ENCODE results near the gene POLR2L.

Gene POLR2L

DNA sequence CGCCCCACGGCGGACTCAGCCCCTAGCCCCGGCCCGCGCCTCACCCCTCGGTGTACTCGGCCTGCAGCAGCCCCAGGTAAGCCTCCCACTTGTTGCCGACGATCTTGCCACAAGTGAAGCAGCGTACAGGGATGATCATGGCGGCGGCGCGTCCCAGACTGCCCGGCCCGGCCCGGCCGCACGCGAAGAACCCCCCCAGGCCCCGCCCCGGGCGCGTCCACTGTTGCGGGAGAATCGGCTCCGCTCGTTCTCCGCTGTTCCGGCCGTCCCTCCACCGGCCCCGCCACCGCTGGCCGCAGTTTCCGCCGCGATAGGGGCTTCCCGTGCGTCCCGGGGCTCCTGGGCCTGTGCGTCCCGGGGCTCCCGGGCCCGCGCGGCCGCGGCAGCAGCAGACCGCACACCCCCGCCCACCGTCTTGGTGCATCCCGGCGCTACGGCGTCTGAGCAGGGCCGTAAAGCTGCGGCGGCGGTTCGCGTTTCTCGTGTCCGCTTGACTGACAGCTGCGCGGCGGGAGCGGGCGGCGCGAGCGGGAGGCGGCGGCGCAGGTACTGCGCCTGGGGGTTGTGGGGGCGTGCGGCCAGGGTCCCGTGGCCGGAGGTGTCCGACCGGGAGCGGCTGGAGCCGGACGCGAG, at the start of gene POLR2L, which contains the start of gene TSPAN4:
POLR2L (minus strand) TSS at position 160 of the 633 bp plus-strand sequence; CDS start at position 139, 21 bp downstream.
TSPAN4 (plus strand) TSS at position 483 of the 633 bp plus-strand sequence. CDS start 7,453 bp downstream, outside the sequence.
- DNase-seq, result peak; percentile 89

DNA sequence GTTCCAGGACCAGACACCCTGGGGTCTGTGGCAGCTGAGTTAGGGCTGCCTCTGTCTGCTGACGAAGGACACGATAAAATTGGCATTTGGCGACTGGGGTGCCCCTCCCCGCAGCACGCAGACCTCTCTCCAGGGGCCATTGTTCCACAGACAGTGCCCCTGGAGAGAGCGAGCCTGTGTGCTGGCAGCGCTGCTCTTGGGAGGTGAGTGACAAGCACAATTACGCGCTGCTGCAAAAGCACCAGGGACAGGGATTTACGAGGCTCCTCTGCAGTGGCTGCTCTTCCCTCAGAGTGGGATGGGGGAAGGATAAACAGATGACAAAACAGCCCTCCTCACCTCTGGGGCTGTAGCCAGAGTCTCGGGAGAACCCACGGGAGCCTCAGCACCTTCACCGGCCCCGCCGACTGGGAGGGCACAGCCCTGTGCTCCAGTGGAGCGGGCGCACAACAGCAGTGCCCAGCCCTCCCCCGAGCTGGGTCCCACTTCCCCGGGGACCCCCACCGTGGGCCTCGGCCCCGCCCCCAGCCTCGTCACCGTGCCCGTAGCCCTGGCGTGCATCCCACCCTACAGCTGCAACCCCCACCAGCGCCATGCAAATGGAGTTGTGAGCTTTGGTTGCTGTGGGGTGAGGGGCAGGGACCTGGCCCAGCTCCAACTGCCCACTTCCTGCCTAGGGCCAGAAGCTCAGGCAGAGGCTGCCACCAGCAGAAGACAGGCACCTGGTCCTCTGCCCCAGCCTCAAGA, 48.6 kb upstream of the POLR2L start:
- no peak for DNase-seq

DNA sequence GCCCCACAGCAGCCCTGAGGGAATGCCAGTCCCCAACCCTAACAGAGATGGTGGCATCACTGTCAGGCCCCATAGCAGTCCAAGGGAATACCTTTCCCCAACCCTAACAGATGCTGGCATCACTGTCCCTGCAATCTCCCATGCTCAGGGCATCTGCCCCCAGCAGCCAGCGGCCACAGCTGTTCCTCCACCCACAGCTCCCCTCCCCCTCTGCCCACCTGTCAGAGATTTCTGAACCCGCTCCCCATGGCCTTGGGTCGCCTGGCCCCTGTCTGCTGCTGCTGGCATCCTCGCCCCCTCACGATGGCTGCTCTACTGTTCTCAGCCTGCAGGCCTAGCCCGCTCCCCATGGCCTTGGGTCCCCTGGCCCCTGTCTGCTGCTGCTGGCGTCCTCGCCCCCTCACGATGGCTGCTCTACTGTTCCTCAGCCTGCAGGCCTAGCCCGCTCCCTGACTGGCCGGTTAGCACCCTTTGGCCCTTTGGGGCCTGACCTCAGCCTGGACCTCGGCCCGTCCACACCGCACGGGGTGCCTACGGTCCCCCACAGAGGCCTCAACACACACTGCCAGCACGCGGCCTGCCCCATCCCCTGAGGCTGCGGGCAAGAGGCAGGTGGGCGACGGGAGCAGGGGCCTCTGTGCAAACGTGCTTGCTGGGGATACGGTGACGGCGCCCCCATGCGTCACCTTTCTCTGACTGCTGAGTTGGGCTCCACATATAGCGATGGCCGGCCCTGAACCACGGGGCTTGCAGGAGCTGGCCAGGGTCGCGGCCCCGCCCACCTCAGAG, 47.6 kb upstream of the POLR2L start:
- DNase-seq, result no peak

DNA sequence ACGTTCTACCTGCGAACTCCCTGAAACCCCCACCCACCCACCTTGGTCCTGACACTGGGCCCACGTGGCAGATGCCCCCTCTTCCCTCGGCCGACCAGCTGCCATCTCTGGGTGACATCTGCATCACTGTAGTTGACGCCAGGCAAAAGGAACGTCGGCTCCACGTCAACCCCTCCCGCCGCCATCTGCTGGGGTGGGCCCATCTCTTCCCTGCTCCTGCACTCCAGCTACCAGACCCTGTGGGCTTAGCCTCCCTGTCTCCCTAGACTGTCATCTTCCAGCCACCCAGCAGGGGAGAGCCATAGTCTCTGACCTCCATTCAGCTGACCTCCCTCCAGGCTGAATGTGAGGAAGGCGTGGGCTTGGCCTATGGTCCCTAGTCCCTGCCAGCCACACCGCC, 46.9 kb upstream of the POLR2L start:
- DNase-seq, result no peak

DNA sequence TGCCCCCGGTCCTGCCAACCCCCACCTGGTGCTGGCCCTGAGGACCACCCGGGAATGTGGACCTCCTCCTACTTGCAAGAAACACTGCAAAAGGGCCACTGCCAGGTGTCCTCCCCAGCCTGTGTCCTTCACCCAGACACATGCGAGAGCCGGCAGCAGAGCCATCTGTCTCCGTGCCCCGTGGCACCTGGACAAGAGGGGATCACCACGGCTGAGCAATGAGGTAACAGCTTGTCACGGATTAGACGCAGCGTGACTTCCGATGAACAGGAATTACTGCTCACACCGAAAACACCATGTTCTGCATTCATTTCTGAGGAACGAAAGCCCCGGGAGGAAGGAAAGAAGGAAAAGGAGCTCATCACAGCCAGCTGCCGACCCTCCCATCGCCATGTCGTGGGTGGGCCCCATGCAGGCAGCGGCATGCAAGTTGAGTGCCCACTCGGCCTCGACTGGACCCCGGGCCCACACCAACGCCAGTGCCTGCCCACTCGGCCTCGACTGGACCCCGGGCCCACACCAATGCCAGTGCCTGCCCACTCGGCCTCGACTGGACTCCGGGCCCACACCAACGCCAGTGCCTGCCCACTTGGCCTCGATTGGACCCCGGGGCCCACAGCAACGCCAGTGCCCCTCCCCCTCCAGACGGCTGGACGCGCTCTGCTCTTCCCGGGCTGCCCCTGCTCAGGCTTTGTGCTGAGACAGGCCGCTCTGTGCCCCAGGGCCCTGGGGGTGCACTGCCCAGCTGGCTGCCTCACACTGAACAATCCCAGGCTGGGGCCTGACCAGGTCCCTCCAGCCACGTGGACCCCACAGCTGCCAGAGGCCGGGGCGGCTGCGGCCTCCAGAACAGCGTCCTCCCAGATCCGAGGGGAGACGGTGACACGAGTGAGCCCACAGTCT, 46.2 kb upstream of the POLR2L start:
- no peak for DNase-seq

DNA sequence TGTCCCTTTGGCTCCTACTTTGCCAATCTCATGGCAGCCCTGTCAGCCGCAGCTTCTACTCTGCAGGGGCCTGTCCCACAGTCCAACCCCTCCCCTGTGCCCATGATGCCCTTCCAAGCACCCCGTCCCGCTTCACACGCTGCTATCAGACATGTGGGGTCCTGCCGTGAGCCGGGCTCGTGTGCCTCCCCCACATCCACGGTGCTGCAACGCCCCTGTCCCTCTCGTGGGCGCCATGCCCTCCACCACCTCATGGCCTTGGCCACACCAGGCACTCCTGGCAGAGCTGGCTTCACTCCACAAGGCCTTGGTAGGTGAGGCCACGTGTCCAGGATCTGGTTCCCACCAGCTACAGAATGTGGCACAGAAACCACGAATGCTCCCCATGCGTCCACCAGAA, 45.3 kb upstream of the POLR2L start:
- DNase-seq, result no peak

DNA sequence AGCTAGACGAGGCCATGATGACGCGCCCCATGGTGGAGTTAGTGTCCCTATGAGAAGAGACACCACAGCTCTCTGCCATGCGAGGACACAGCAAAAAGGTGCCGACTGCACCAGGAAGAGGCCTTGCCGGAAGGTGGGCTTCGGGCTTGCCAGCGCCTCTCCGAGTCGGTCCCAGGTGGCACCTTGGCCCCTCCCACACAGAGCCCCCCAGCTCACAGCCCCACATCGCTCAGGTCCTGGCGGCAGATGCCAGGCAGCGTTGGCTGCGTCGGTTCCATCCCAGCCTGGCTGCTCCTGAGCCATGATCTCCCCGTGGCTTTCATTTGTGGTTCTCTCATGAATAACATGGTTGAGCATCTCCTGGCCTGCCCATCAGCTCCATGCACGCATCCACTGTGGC, 44.2 kb upstream of the POLR2L start:
- no peak for DNase-seq

DNA sequence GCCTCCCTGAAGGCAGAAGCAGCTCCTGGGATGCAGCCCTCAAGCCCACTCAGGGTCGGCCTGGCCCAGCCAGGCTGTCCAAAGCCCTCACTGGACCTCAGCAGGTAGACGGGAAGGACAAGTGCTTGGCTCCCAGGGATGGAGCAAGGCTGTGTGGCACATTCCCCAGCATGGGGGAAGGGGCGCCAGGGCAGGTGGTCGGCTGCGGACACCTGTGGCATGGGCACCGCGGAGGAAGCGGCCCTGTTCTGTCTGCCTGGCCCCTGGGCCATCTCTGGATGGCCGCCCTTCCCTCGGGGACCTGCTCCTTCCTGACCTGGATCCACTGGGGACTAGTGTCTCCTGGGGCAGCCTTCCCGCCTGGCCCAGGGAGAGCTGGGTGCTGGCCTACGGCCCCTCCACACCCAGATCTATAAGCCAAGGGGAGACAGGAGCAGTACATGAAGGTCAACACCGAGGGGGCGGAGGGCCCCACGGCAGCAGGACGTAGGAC, 42.3 kb upstream of the POLR2L start:
- no peak for DNase-seq

DNA sequence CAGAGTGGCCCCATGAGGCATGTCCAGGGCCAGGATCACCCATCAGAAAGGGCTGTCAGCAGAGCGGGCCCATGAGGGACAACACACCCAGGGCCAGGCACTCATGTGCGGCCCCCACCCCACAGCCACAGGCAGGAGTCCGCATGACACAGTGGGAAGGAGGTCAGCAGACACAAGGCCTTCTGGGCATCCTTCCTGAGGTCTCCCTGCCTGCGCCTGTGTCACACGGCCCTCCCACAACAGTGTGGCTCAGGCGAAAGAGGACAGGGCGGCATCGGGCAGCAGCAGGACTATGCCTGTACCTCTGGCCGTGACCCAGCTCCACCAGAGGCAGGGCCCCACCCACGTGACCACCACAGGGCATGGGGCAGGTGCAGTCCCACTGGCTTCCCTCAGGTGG, 41.2 kb upstream of the POLR2L start:
- DNase-seq, result no peak

DNA sequence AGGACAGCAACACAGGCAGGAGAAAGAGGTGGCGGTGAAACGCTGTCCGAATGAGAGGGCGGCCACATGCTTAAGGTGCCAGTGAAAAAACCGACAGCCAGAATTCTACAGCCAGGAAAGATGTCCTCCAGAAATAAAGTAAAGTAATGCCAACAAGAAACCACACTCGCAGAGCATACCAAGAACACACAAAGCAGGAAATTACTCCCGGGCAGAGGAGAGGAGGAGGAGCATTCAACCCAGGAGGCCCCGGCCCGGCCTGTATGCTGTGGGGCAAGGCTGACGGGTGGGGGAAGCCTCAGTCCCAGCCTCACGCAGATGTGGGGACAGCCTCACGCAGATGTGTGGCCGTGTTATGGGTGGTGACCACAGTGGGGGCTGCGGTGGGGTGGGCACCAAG, 40.3 kb upstream of the POLR2L start:
- no peak for DNase-seq

DNA sequence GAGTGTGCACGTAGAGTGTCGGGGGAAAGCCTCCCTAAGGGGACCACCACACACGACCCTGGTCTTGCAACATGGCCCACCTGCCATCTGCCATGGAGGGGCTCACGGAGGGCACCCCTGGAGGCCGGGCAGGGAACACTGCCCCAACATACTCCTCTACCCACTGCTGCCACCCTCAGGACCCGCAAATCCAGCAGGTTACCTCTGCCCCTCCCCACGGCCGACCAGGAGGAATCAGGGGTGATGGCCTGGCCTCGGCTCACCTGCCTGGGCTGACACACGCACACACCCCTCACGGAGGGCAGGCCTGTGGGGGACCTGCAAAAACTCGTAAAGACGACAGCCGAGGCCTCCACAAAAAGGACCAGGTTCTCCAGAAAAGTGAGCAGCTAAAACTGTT, 38.1 kb upstream of the POLR2L start:
- no peak for DNase-seq

DNA sequence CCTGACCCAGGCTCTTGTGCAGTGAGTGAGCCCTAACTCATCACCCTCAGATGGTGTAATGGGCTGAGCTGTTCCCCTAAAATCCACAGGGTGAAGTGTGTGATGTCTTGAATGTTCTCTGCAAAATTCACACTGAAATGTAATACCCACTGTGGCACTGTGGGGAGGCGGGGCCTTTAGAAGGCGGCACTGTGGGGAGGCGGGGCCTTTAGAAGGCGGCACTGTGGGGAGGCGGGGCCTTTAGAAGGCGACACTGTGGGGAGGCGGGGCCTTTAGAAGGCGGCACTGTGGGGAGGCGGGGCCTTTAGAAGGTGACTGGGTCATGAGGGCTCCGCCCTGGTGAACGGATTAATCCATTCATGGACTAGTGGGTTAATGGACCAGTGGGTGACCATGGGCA, 35.2 kb upstream of the POLR2L start:
- no peak for DNase-seq

DNA sequence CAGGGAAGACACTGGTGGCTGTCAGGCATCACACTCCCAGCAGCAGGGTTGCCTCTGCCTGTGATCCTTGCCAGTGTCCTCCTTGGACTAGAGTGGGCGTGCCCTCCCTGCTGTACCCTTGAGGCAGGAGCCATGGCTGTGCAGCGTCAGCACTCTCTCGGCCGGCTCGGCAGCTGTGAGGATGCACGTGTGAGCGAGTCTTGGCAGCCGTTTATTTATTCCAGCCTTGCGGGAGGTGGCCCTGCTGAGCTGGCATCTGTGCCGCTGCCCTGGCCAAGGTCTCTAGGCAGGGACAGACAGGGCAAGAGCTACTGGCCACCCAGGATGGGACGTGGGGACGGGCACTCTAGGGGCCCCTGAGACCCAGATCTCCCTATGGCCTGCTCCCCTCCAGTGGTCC, 34.2 kb upstream of the POLR2L start:
- DNase-seq, result no peak

DNA sequence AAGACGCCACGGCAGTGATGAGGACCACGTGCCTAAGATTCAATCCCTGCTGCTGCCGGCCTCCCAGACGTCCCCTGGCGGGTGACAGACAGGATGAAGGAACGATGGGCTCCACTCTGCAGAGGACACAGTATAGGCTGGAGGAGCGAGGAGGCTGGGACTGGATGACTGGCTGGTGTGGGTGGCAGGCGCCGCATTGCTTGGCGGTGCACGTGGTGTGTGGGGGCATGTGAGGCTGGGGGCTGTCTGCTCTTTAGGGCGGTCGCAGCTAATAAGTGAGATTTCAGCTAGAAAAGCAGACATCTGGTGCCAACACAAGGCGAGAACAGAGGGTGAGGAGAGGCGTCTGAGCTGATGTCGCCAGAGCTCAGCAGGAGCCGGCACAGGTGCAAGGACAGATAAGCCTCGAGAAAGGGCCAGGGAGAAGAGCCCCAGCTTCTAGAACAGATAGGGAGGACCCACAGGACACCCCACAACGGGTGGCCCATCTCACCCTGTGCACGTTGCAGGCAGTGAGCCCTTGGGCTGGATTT, 33.5 kb upstream of the POLR2L start:
- no peak for DNase-seq

DNA sequence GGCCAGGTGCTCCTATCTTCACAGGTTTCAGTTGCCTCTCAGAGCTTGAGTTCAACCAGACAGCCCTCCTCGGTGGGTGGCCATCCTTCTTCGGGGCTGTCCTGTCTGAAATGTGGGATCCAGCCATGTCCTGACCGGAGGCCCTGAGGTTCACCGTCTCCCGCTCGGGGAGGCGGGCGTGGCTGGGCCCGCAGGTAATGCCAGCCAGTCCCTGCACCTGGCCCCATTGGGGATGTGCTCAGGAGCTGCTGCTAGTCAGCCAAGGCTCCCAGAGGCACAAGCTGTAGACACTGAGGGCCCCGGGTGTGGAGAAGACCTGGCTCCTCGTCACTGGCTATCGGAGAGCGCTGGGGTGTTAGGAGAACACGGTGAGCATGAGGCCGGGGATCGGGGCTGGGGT, 32.9 kb upstream of the POLR2L start:
- DNase-seq, result no peak

DNA sequence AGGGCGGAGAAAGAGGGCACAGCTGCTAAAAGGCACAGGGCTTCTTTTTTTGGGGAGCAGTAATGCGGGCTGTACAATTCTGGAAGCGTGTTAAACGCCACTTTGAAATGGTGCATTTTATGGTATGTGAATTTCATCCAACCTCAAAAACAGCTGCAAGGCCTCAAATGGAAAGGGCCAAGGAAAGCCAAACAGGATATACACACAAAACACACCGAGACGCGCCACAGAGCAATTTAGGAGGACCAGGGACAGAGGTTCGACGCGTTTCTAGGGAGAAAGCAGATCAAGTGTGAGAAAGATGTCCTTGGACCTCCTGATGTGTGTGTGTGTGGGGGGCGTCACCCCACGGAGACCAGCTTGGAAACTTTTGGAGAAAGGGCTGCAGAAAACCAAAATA, 31.4 kb upstream of the POLR2L start:
- no peak for DNase-seq

DNA sequence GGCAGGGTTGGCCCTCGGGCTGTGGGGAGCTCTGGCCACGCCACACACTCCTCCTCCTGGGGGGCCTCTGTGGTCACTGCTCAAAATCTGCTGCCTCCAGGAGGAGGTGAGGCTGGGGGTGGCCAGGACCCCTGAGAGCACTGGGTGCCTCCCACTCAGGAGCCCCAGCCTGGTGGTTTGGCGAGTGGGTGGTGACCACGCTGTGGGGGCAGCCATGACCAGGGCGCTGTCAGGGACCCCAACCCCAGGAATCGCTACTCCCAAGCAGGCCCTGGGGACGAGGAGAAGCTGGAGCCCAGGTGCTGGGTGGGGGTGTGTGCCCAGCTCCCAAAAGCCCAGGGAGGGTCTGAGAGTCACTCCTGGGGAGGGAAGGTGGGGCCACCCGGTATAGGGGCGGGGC, 30.5 kb upstream of the POLR2L start:
- no peak for DNase-seq

DNA sequence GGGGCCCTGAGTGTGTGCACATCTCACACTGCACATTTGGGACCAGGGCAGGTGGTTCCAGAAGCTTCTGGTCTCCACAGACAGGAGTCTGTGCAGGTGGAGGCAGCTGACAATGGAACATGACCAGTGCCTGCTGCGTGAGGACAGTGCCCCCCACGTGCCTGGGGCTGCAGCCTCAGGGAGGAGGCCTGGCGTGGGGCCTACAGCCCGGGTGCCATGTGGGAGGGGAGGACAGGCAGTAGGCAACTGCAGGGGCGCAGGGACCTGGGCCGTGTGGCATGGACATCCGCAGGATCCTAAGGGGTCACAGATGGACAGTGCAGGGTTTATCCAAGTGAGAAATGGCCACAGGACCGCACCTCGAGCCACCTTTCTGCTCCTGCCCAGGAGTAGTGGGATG, 29.1 kb upstream of the POLR2L start:
- no peak for DNase-seq

DNA sequence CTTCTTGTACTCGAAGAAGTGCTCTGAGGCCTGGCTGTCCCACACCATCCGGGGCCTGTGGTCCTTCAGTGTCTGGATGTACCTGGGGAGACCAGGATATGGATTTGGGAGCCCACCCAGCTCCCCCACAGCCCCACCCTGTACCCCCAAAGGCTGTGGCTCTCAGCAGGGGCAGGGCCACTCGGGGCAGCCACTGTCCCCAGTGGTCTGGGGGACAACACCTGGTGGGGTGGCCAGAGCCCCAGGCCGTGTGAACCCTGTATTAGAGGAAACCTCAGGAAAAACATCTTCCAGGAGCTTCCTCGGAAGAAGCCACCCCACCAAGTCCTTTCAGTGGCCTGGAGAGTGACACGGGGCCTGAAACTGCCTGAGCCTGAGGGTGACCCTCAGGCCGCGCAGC, 28.1 kb upstream of the POLR2L start:
- DNase-seq, result no peak

DNA sequence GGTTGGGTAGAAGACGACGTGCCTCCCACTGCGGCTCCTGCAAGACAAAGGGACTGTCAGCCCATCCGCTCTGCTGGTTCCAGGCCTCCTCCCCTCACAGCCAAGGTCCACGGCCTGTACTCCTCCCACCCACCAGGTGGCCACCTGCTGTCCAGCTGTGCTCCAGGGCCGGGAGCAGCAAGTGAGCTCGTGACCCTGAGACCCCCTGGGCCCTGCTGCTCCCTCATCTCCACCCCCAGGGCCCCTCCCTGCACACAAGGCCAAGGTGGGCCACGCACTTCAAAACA, 27.7 kb upstream of the POLR2L start:
- no peak for DNase-seq

DNA sequence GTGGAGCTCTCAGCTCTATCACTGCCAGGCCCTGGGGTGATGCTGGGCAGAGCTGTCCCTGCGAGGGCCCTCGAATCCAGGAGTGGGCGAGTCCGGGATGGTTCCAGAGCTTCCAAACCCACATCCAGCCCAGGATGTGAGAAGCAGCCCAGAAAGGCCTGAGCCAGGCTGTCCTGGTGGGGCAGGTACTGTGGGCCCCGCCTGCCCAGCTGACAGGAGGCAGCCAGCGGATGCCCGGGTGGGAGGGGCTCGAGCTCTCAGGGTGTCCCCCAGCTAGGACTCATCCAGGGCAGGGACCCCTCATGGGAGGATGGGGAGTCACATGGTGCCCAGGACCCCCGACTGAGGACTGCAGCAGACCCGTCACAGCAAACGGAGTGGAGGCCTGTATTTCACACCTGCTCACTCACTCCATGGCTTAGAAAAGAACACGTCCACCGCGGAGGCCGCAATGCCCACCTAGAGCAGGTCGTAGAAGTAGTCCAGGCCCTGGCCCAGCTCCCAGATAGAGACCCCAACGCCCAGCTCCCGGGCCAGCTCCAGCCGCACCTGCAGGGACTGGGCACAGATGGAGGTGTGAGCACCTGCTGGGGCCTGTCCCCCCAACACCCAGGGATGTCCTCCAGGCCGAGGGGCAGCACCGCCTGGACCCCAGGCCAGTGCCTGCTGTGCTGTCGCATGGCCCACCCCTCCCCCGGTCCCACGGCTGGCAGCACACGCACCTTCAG, 27.2 kb upstream of the POLR2L start:
- DNase-seq, result no peak

DNA sequence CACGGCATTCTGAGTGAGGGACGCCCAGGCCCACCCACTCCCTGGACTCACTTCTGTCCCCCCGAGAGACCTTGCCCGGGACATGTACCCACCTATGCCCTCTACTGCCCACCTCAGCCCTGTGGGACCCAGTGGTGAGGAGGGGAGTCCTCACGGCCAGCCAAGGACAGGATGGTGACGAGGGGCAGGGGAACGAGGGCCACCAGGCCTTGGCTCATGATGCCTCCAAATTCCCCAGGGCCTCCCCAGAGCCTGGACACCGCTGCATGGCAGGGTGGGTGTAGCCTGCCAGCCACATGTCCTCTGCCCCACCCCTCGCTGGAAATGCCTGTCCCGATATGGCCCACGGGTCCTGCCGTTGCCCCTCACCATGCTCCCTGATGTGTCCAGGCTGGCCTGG, 26.5 kb upstream of the POLR2L start:
- DNase-seq, result no peak

All from CD4-positive, alpha-beta T cell treated with Interleukin-12 subunit alpha and Interleukin-12 subunit beta, for 1 hour (primary cell).